HG03575 (cell line): ENCODE data around the gene CABP2.

Experiments used
- ATAC-seq: cut with Tn5 transposase; IDR thresholded peaks from one replicate; pipeline ENCODE4 v1.9.1; 2021; ENCODE audit not compliant: unreplicated experiment, insufficient number of reproducible peaks, low FRiP score; ENCODE audit errors: extremely low read depth

Gene CABP2

GRCh38 chr11:67542169-67542568 lies 18.9 kb upstream of the CABP2 start:
- no peak for ATAC-seq

GRCh38 chr11:67541198-67541597 lies 18.0 kb upstream of the CABP2 start:
- ATAC-seq, result no peak

GRCh38 chr11:67539550-67539949 lies 16.3 kb upstream of the CABP2 start:
- ATAC-seq, result no peak

GRCh38 chr11:67538823-67539505 lies 15.7 kb upstream of the CABP2 start:
- ATAC-seq, result no peak

- ATAC-seq, result no peak
Measured at GRCh38 chr11:67538306-67538705, 15.1 kb upstream of the CABP2 start.

- ATAC-seq, result no peak
Measured at GRCh38 chr11:67535561-67535960, 12.3 kb upstream of the CABP2 start.

- no peak for ATAC-seq
Measured at GRCh38 chr11:67534070-67534679, 10.9 kb upstream of the CABP2 start.

GRCh38 chr11:67532889-67533288 lies 9.6 kb upstream of the CABP2 start:
- ATAC-seq, result no peak

GRCh38 chr11:67530282-67530592 lies 7.0 kb upstream of the CABP2 start:
- ATAC-seq, result no peak

- no peak for ATAC-seq
Measured at GRCh38 chr11:67528376-67528775, 5.1 kb upstream of the CABP2 start.

GRCh38 chr11:67525275-67525976 lies 2.2 kb upstream of the CABP2 start:
- ATAC-seq, result no peak

- no peak for ATAC-seq
Measured at GRCh38 chr11:67524480-67524808, 1.2 kb upstream of the CABP2 start.

- ATAC-seq, result no peak
Measured at GRCh38 chr11:67523556-67524479, 572 bp upstream of the CABP2 start.

- no peak for ATAC-seq
Measured at GRCh38 chr11:67522338-67522737, 908 bp downstream of the CABP2 start.

- ATAC-seq, result no peak
Measured at GRCh38 chr11:67521924-67522323, 1.3 kb downstream of the CABP2 start.

GRCh38 chr11:67520856-67521824 lies 2.1 kb downstream of the CABP2 start:
- ATAC-seq, result no peak

- no peak for ATAC-seq
Measured at GRCh38 chr11:67519726-67520125, 3.5 kb downstream of the CABP2 start.

GRCh38 chr11:67517784-67518552 lies 5.3 kb downstream of the CABP2 start:
- no peak for ATAC-seq
